H9 (cell line): ENCODE data around the gene DHDH. TPM values are rescaled to one million over a fixed set of nuclear protein-coding genes. Genes with fewer than 3 reads are reported as not detected.

Experiments
- DNase-seq: peaks from one replicate; pipeline ENCODE4 v3.0.0-alpha.2; 2017
- H2AFZ ChIP-seq: one replicate; pipeline ENCODE4 v1.6.1; 2013; ENCODE audit warnings: mild to moderate bottlenecking, low read length, control low read depth, moderate library complexity
- H2AK5ac ChIP-seq: 2 replicates; pipeline ENCODE4 v1.6.1; 2013; ENCODE audit warnings: low read length, control low read depth, mixed read lengths; ENCODE audit not compliant: insufficient read length
- H2BK120ac ChIP-seq: one replicate; pipeline ENCODE4 v1.6.1; 2013; ENCODE audit warnings: low read depth, mild to moderate bottlenecking, low read length, control low read depth, inconsistent platforms; ENCODE audit not compliant: poor library complexity, severe bottlenecking
- H2BK12ac ChIP-seq: 2 replicates; pipeline ENCODE4 v1.6.1; 2013; ENCODE audit warnings: low read length, control low read depth, mixed read lengths, low read depth; ENCODE audit not compliant: insufficient read length
- H2BK15ac ChIP-seq: 2 replicates; pipeline ENCODE4 v1.6.1; 2013; ENCODE audit warnings: low read depth, low read length, control low read depth
- H2BK20ac ChIP-seq: one replicate; pipeline ENCODE4 v1.6.1; 2013; ENCODE audit warnings: low read depth, mild to moderate bottlenecking, low read length, control low read depth, inconsistent platforms; ENCODE audit not compliant: poor library complexity, severe bottlenecking
- H2BK5ac ChIP-seq: 2 replicates; pipeline ENCODE4 v1.6.1; 2013; ENCODE audit warnings: low read length, control low read depth, mixed read lengths; ENCODE audit not compliant: insufficient read length
- H3K14ac ChIP-seq: 2 replicates; pipeline ENCODE4 v1.6.1; 2013; ENCODE audit warnings: low read length, control low read depth; ENCODE audit not compliant: insufficient read depth
- H3K18ac ChIP-seq: 2 replicates; pipeline ENCODE4 v1.6.1; 2013; ENCODE audit warnings: low read depth, mild to moderate bottlenecking, mixed read lengths, low read length, control low read depth; ENCODE audit not compliant: insufficient read length
- H3K23ac ChIP-seq: 2 replicates; pipeline ENCODE4 v1.6.1; 2013; ENCODE audit warnings: low read length, control low read depth, mixed read lengths, low read depth; ENCODE audit not compliant: insufficient read length
- H3K23me2 ChIP-seq: 2 replicates; pipeline ENCODE4 v1.6.1; 2013; ENCODE audit warnings: low read depth, mild to moderate bottlenecking, mixed read lengths, low read length, control low read depth; ENCODE audit not compliant: insufficient read length, poor library complexity, severe bottlenecking
- H3K27ac ChIP-seq: 2 replicates; pipeline ENCODE4 v1.5.1; 2013; ENCODE audit warnings: low read length, control low read depth, mixed read lengths, low read depth; ENCODE audit not compliant: insufficient read length
- H3K27me3 ChIP-seq: 2 replicates; pipeline ENCODE4 v1.6.1; 2013; ENCODE audit warnings: low read length, control low read depth, inconsistent platforms; ENCODE audit not compliant: insufficient read depth
- H3K4ac ChIP-seq: 2 replicates; pipeline ENCODE4 v1.6.1; 2013; ENCODE audit warnings: low read depth, mild to moderate bottlenecking, control low read depth, inconsistent platforms, low read length, moderate library complexity
- H3K4me1 ChIP-seq: 2 replicates; pipeline ENCODE4 v1.6.1; 2013; ENCODE audit warnings: low read length, control low read depth, inconsistent platforms; ENCODE audit not compliant: insufficient read depth
- H3K4me2 ChIP-seq: 2 replicates; pipeline ENCODE4 v1.6.1; 2013; ENCODE audit warnings: low read length, control low read depth, mixed read lengths; ENCODE audit not compliant: insufficient read length, insufficient read depth
- H3K56ac ChIP-seq: 2 replicates; pipeline ENCODE4 v1.6.1; 2013; ENCODE audit warnings: low read depth, mild to moderate bottlenecking, mixed read lengths, low read length, control low read depth; ENCODE audit not compliant: insufficient read length
- H3K79me1 ChIP-seq: 2 replicates; pipeline ENCODE4 v1.6.1; 2013; ENCODE audit warnings: low read depth, mild to moderate bottlenecking, moderate library complexity, low read length, control low read depth, inconsistent platforms; ENCODE audit not compliant: insufficient read depth, poor library complexity, severe bottlenecking
- H3K79me2 ChIP-seq: 2 replicates; pipeline ENCODE4 v1.6.1; 2013; ENCODE audit warnings: low read length, control low read depth, inconsistent platforms; ENCODE audit not compliant: insufficient read depth
- H3K9ac ChIP-seq: 2 replicates; pipeline ENCODE4 v1.6.1; 2013; ENCODE audit warnings: low read length, control low read depth, mixed read lengths; ENCODE audit not compliant: insufficient read length; ENCODE audit errors: extremely low read depth
- H3K9me3 ChIP-seq: one replicate; pipeline ENCODE4 v1.6.1; 2013; ENCODE audit warnings: low read depth, low read length, inconsistent platforms; ENCODE audit not compliant: control insufficient read depth
- H3T11ph ChIP-seq: one replicate; pipeline ENCODE4 v1.6.1; 2013; ENCODE audit warnings: mild to moderate bottlenecking, low read length, control low read depth, inconsistent platforms
- H4K20me1 ChIP-seq: one replicate; pipeline ENCODE4 v1.6.1; 2013; ENCODE audit not compliant: control insufficient read depth, insufficient read length, insufficient read depth
- H4K5ac ChIP-seq: 2 replicates; pipeline ENCODE4 v1.6.1; 2013; ENCODE audit warnings: low read depth, mild to moderate bottlenecking, mixed read lengths, low read length, control low read depth; ENCODE audit not compliant: insufficient read length
- H4K8ac ChIP-seq: replicated peaks from 2 replicates; pipeline ENCODE4 v1.6.1; 2013; ENCODE audit warnings: low read length, control low read depth, mixed read lengths, low read depth; ENCODE audit not compliant: insufficient read length
- H4K91ac ChIP-seq: 2 replicates; pipeline ENCODE4 v1.6.1; 2013; ENCODE audit warnings: low read depth, mild to moderate bottlenecking, moderate library complexity, mixed read lengths, low read length, control low read depth; ENCODE audit not compliant: insufficient read length
- H3K27ac Mint-ChIP-seq, 3 experiments: 2 replicates in 2 of 3; 3 replicates in 1 of 3; pipeline ENCODE4 v1.8.0; 2020 to 2021; ENCODE audit warnings: mixed read lengths in 3 of 3, mild to moderate bottlenecking in 1 of 3, moderate library complexity in 1 of 3
- H3K27me3 Mint-ChIP-seq: 2 replicates; pipeline ENCODE4 v1.8.0; 2021; ENCODE audit warnings: low read depth, mild to moderate bottlenecking, moderate library complexity, mixed read lengths
- H3K36me3 Mint-ChIP-seq, 3 experiments: 2 replicates in 2 of 3; 3 replicates in 1 of 3; pipeline ENCODE4 v1.8.0; 2020 to 2021; ENCODE audit warnings: low read depth in 3 of 3, mixed read lengths in 3 of 3; ENCODE audit not compliant: insufficient read depth in 1 of 3
- H3K4me1 Mint-ChIP-seq, 2 experiments: 2 replicates each; pipeline ENCODE4 v1.8.0; 2020; ENCODE audit warnings: mixed read lengths in 2 of 2
- H3K4me3 Mint-ChIP-seq, 2 experiments: 2 replicates in 1 of 2; 3 replicates in 1 of 2; pipeline ENCODE4 v1.8.0; 2020 to 2021; ENCODE audit warnings: mild to moderate bottlenecking in 2 of 2, mixed read lengths in 2 of 2, moderate library complexity in 1 of 2
- H3K9me3 Mint-ChIP-seq, 2 experiments: 2 replicates in 1 of 2; 3 replicates in 1 of 2; pipeline ENCODE4 v1.8.0; 2020; ENCODE audit warnings: mild to moderate bottlenecking in 2 of 2, mixed read lengths in 2 of 2, moderate library complexity in 1 of 2
- CTCF ChIP-seq: fragments of 200-600 bp; sonication (generic); conservative IDR thresholded peaks from 3 replicates; pipeline ENCODE4 v1.8.0; 2021; ENCODE audit warnings: antibody characterized with exemption, mild to moderate bottlenecking
- WGBS: extraction: QIAGEN DNeasy Blood & Tissue Kit; methylation state at CpG from one replicate; pipeline ENCODE4 v1.1.7; 2013; ENCODE audit warnings: missing lambda C conversion rate, low lambda C conversion rate, mixed read lengths; ENCODE audit not compliant: insufficient read length; ENCODE audit errors: extremely low coverage; 5-methylcytosine and 5-hydroxymethylcytosine counted together
- total RNA-seq: library from RNA; stranded (reverse); gene quantifications from 2 replicates; pipeline ENCODE4 v1.2.1, GENCODE V29; 2021

DHDH gene
- total RNA-seq, 1 experiment from 2014 or later: 2.0 TPM

- Histone ChIP-seq H3K9me3 (no peaks in the 10 kb centered on the region), H3K79me2 (no peaks in the 10 kb centered on the region), H3K79me1 (no peaks in the 10 kb centered on the region), H4K8ac (no peak overlapping the region), H3K18ac (no peak overlapping the region), H3K4ac (no peak overlapping the region), H2BK5ac (no peak overlapping the region), H4K5ac (no peak overlapping the region), H2AFZ (no peak overlapping the region), H3K27ac (no peak overlapping the region), H3K23ac (no peak overlapping the region), H3K56ac (no peak overlapping the region), H2BK15ac (no peak overlapping the region), H2AK5ac (no peak overlapping the region), H2BK12ac (no peak overlapping the region), H3K27me3 (no peaks in the 10 kb centered on the region), H3T11ph (no peak overlapping the region), H4K20me1 (no peaks in the 10 kb centered on the region), H3K9ac (no peak overlapping the region), H4K91ac (no peak overlapping the region), H2BK120ac (no peak overlapping the region), H3K4me2 (no peak overlapping the region), H3K23me2 (peaks cover 4% of the 10 kb centered on the region), H3K14ac (no peak overlapping the region), H2BK20ac (no peak overlapping the region), H3K4me1 (no peaks in the 10 kb centered on the region)
- no CpG with 5 or more reads among the region's 15 CpGs for WGBS
- Mint-ChIP-seq H3K4me3 (no peak overlapping the region), H3K27me3 (peaks cover 21% of the 10 kb centered on the region), H3K9me3 (no peaks in the 10 kb centered on the region), H3K4me1 (peaks cover 6 to 7% of the 10 kb centered on the region in 2 experiments), H3K27ac (no peak overlapping the region), H3K36me3 (peaks cover 0 to 6% (median 2%) of the 10 kb centered on the region in 3 experiments; a peak in 3 of 7 replicates)
- DNase-seq: no peak
- no peak for TF ChIP-seq CTCF
Observed at GRCh38 chr19:48928164-48929025, 5.1 kb upstream of the DHDH start.
